Measurements from ENCODE around the gene IGF1. TPM values are rescaled to one million over a fixed set of nuclear protein-coding genes. Genes with fewer than 3 reads are reported as not detected.

Gene IGF1
- total RNA-seq, 1 donor from 2014 or later = 0.06 TPM

DNA sequence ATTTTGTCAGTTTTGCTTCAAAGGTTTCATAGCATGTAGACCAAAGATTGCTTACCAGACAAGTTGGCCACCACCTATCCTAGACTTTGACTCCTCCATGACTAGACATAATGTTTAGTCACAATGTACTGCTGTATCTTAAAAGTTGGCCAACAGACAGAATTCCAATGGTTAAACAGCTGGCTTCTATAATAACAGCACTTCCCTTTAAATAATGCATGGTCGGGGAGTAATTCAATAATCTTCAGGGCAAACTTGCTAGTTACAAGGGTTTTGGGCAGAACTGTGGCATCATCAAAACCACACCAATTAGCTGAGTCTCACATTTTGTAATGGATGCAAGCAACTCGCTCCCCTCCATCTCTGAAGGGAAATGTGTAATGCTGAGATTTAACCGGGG is 56.9 kb downstream of the IGF1 start:
- no peak overlapping the region for H3K4me3 ChIP-seq (ENCODE audit: low read depth, low read length)
- no peak for DNase-seq (ENCODE audit: low read depth)
- TF ChIP-seq, protein P1, sequence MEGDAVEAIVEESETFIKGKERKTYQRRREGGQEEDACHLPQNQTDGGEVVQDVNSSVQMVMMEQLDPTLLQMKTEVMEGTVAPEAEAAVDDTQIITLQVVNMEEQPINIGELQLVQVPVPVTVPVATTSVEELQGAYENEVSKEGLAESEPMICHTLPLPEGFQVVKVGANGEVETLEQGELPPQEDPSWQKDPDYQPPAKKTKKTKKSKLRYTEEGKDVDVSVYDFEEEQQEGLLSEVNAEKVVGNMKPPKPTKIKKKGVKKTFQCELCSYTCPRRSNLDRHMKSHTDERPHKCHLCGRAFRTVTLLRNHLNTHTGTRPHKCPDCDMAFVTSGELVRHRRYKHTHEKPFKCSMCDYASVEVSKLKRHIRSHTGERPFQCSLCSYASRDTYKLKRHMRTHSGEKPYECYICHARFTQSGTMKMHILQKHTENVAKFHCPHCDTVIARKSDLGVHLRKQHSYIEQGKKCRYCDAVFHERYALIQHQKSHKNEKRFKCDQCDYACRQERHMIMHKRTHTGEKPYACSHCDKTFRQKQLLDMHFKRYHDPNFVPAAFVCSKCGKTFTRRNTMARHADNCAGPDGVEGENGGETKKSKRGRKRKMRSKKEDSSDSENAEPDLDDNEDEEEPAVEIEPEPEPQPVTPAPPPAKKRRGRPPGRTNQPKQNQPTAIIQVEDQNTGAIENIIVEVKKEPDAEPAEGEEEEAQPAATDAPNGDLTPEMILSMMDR (conservative IDR thresholded peaks at IDR 0.05; ENCODE audit: low read depth, low read length) = no peak

DNA sequence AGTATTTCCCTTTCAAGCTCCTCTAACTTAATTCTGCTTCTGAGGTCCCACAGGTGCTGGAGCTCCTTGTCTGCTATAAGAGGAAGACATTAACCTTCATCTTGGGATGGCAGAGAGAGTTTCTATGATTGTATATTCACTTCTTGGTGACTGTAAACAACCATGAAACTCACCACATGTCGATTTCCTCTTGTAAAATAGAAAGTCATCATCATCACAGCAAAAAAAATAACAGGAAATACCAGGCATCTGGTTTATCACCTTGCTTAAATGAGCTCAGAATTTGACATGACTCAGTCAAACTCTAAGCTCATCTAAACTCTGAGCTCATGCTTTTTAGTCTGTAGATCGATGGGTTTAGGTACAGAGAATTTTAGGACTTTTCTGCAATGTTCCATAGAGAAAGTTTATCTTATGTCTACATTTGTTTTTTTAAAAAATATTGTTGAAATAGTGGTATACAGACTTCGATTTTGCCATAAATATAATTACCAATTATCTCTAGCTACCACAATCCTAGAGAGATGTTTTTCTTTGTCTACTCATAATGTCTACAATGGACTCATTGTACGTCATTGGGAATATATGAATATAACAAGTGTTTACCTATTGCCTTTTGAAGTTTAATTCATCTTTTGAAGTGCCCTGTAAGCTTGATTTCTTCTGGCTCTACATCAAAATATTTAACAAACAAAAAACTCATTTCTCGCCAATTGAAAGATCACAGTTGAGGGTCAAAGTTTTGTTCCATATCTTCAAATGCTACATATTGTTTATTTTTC is 58.4 kb downstream of the IGF1 start:
- TF ChIP-seq, protein P1 (conservative IDR thresholded peaks at IDR 0.05; ENCODE audit: low read depth, low read length) = no peak
- H3K4me3 ChIP-seq (ENCODE audit: low read depth, low read length) = no peak overlapping the region
- DNase-seq (ENCODE audit: low read depth) = no peak

DNA sequence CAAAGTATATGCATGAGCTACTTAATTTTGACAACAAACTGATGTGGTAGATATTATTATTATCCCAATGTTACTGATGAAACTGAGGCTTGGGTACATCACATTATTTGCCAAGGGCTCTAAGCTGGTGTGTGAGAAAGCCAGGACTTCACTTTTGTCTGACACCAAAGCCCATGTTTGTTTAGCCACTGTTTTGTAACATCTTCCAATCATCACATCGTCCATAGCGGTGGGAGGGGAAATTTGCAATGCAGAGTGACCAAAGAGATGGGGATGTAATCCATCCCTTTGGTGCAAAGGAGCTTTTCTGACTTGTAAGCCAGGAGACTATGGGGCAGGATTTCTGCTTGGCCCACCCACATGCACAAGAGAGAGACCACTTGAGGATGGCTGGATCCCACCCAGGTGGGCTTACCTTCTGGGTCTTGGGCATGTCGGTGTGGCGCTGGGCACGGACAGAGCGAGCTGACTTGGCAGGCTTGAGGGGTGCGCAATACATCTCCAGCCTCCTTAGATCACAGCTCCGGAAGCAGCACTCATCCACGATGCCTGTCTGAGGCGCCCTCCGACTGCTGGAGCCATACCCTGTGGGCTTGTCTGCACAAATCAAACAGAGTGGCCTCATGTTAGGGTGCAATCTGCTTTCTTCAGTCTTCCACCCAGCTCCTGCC is 61.1 kb downstream of the IGF1 start:
- H3K4me3 ChIP-seq (ENCODE audit: low read depth, low read length) = no peak overlapping the region
- TF ChIP-seq, protein P1 (conservative IDR thresholded peaks at IDR 0.05; ENCODE audit: low read depth, low read length) = no peak
- no peak for DNase-seq (ENCODE audit: low read depth)

DNA sequence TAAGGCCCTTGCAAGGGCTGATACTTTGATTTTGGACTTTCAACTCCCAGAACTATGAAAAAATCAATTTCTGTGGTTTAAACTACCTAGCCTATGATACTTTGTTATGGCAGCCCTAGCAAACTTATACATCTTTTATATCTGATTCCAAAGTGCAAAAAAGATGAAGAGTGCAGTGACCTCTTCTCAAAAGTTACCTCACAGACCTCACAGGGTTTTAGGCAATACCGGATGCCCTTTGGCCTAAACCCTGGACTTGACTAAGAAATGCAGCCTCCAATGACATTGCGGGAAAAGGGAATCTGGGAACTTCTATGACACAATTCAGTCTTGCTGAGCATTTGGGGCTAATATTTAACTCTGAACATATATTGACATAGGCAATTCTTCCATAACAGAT is 63.3 kb downstream of the IGF1 start:
- no peak overlapping the region for H3K4me3 ChIP-seq (ENCODE audit: low read depth, low read length)
- no peak for DNase-seq (ENCODE audit: low read depth)
- TF ChIP-seq, protein P1 (conservative IDR thresholded peaks at IDR 0.05; ENCODE audit: low read depth, low read length) = no peak

DNA sequence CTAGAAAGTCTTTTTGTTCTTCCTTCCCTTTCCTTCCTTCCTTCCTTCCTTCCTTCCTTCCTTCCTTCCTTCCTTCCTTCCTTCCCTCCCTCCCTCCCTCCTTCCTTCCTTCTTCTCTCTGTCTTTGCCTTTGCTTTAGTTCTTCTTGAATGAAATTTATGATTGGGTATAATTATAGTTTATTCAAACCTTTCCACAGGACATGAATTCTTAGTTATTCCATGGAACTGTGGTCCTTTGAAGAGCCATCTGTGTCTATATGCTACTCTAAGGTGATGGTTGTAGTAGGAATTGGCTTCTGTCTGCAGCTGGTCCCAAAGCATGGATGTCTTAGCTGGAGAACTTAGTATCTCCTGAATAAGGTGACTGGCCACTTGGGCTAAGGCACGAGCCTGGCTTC is 64.8 kb downstream of the IGF1 start:
- TF ChIP-seq, protein P1 (conservative IDR thresholded peaks at IDR 0.05; ENCODE audit: low read depth, low read length) = no peak
- no peak overlapping the region for H3K4me3 ChIP-seq (ENCODE audit: low read depth, low read length)
- no peak for DNase-seq (ENCODE audit: low read depth)

DNA sequence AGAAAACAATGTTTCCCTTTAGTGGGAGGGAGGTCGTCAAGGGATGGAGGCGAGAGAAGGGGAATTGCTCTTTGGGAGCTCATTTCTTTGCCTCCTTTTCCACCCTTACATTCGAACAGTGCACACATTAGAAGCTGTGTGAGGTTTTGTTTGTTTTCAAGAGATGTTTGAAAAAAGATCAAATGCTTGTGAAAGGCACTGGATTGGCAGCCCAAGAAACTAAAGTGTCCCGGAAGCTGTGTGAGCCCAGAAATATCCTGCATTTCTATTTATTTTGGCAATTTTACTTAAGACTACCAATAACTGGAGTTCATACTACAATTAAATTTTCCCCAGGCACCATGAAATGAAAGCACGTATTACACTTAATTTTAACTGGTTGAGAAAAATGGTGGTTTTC is 67.0 kb downstream of the IGF1 start:
- DNase-seq (ENCODE audit: low read depth) = no peak
- H3K4me3 ChIP-seq (ENCODE audit: low read depth, low read length) = no peak overlapping the region
- TF ChIP-seq, protein P1 (conservative IDR thresholded peaks at IDR 0.05; ENCODE audit: low read depth, low read length) = no peak

Data from epithelial cell of proximal tubule (primary cell).